Endothelial cell of umbilical vein (primary cell): ENCODE results near the gene MAPK9. TPM values are rescaled to one million over a fixed set of nuclear protein-coding genes. Genes with fewer than 3 reads are reported as not detected.

Experiments used
- BruUV-seq: library from RNA; stranded (reverse); fragments of 400-500 nt; replicated peaks from 2 replicates; lab custom pipeline; 2021; lab: Mats Ljungman, UMichigan
- CTCF ChIA-PET: fragments of 300-600, 350-600 bp; sonication (Branson Sonifier 250); formaldehyde crosslinking; loops from one replicate; lab custom pipeline; 2021; ENCODE audit warnings: antibody characterized with exemption, inconsistent platforms; lab: Charles Lee
- POLR2A ChIA-PET: fragments of 300-600, 350-600 bp; sonication (Branson Sonifier 250); formaldehyde crosslinking; loops from one replicate; lab custom pipeline; 2021; ENCODE audit warnings: antibody characterized with exemption, inconsistent platforms; lab: Charles Lee
- DNase-seq: peaks from one replicate; pipeline ENCODE4 v3.0.0-alpha.2; 2011; ENCODE audit warnings: low read depth, low spot score
- FAIRE-seq: peaks from 2 replicates; lab custom pipeline; 2011; peaks lifted over from hg19 to GRCh38; lab: Jason Lieb, UNC
- H2AFZ ChIP-seq: 2 replicates; pipeline ENCODE4 v1.6.0; 2012; ENCODE audit warnings: low read depth, low read length, control low read depth, inconsistent platforms
- H3K27ac ChIP-seq: 2 replicates; pipeline ENCODE4 v1.5.1; 2011; ENCODE audit warnings: low read depth, mild to moderate bottlenecking, control low read depth, low read length, moderate library complexity; ENCODE audit not compliant: insufficient read depth
- H3K27me3 ChIP-seq, 2 experiments: 2 replicates each; pipeline versions ENCODE4 v1.6.0 to v1.6.1; 2011; ENCODE audit warnings: low read length in 2 of 2, mixed read lengths in 1 of 2; ENCODE audit not compliant: control insufficient read depth in 2 of 2, insufficient read depth in 2 of 2
- H3K36me3 ChIP-seq, 2 experiments: 2 replicates in 1 of 2; 3 replicates in 1 of 2; pipeline ENCODE4 v1.5.1; 2011; ENCODE audit warnings: low read length in 2 of 2, mild to moderate bottlenecking in 1 of 2, moderate library complexity in 1 of 2; ENCODE audit not compliant: control insufficient read depth in 2 of 2, insufficient read depth in 2 of 2; ENCODE audit errors: extremely low read depth in 1 of 2
- H3K4me1 ChIP-seq: 3 replicates; pipeline ENCODE4 v1.5.1; 2011; ENCODE audit warnings: mild to moderate bottlenecking, low read length; ENCODE audit not compliant: control insufficient read depth, insufficient read depth; ENCODE audit errors: extremely low read depth
- H3K4me2 ChIP-seq: 2 replicates; pipeline ENCODE4 v1.6.1; 2011; ENCODE audit warnings: low read length, control low read depth, mixed read lengths; ENCODE audit not compliant: insufficient read depth
- H3K4me3 ChIP-seq, 3 experiments: fragments of 200-600 bp in 1 of 3; sonication (generic), shearing (Covaris generic) in 1 of 3; replicated peaks in 1 of 3; 2 replicates each; pipeline ENCODE4 v1.5.1; 2011 to 2016; ENCODE audit warnings: control low read depth in 3 of 3, low read length in 3 of 3, mild to moderate bottlenecking in 2 of 3, inconsistent platforms in 1 of 3, low read depth in 1 of 3, moderate library complexity in 1 of 3; ENCODE audit not compliant: insufficient read depth in 1 of 3
- H3K79me2 ChIP-seq: 2 replicates; pipeline ENCODE4 v1.6.0; 2012; ENCODE audit warnings: low read length, inconsistent platforms; ENCODE audit not compliant: control insufficient read depth, insufficient read depth
- H3K9ac ChIP-seq: replicated peaks from 2 replicates; pipeline ENCODE3; 2011; ENCODE audit warnings: low read length, control low read depth; ENCODE audit not compliant: insufficient read depth; ENCODE audit errors: extremely low read depth
- H3K9me1 ChIP-seq: replicated peaks from 3 replicates; pipeline ENCODE4 v1.6.0; 2011; ENCODE audit warnings: mild to moderate bottlenecking, low read length; ENCODE audit not compliant: control insufficient read depth, insufficient read depth; ENCODE audit errors: extremely low read depth
- H3K9me3 ChIP-seq: replicated peaks from 2 replicates; pipeline ENCODE4 v1.5.1; 2012; ENCODE audit warnings: low read length, inconsistent platforms; ENCODE audit not compliant: control insufficient read depth, insufficient read depth
- H4K20me1 ChIP-seq: replicated peaks from 2 replicates; pipeline ENCODE3; 2011; ENCODE audit warnings: mild to moderate bottlenecking, low read length; ENCODE audit not compliant: control insufficient read depth, insufficient read depth; ENCODE audit errors: extremely low read depth
- EZH2 ChIP-seq: IDR thresholded peaks from 2 replicates; pipeline ENCODE4 v1.6.1; 2012; ENCODE audit warnings: borderline replicate concordance, low read depth, mild to moderate bottlenecking, moderate library complexity, low read length, inconsistent platforms; ENCODE audit not compliant: severe bottlenecking
- FOS ChIP-seq: IDR thresholded peaks from 2 replicates; pipeline ENCODE4 v1.6.1; 2011; ENCODE audit warnings: mild to moderate bottlenecking, low read length, moderate library complexity, borderline replicate concordance; ENCODE audit not compliant: insufficient read depth
- GATA2 ChIP-seq: IDR thresholded peaks from 2 replicates; pipeline ENCODE4 v1.7.0; 2011; ENCODE audit warnings: low read depth, mild to moderate bottlenecking, moderate library complexity, mixed read lengths, low read length; ENCODE audit not compliant: insufficient read length, insufficient read depth
- JUN ChIP-seq: IDR thresholded peaks from 2 replicates; pipeline ENCODE4 v1.6.1; 2011; ENCODE audit warnings: borderline replicate concordance, low read depth; ENCODE audit not compliant: insufficient read length, insufficient read depth
- MYC ChIP-seq: IDR thresholded peaks from one replicate; pipeline ENCODE4 v1.6.1; 2011; ENCODE audit warnings: mild to moderate bottlenecking, low read depth, low read length
- POLR2A ChIP-seq: IDR thresholded peaks from 2 replicates; pipeline ENCODE4 v1.6.1; 2012; ENCODE audit warnings: low read depth, mild to moderate bottlenecking, control low read depth, low read length
- POLR2AphosphoS5 ChIP-seq: IDR thresholded peaks from 2 replicates; pipeline ENCODE4 v1.6.1; 2012; ENCODE audit warnings: low read depth, mild to moderate bottlenecking, control low read depth, low read length, moderate library complexity; ENCODE audit not compliant: insufficient read depth
- dilution Hi-C: fragments of 300-500 bp; cut with MboI; formaldehyde crosslinking; loops from one replicate; pipeline ENCODE4 v1.15.0; 2019; ENCODE audit warnings: low sequenced_read_pairs; ENCODE audit not compliant: extremely low pct_ligation_motif_present
- intact Hi-C: fragments of 100-400 bp; cut with micrococcal nuclease; formaldehyde crosslinking; loops from one replicate; pipeline ENCODE4 v1.10.0; 2022
- polyA plus RNA-seq, 4 experiments: library from polyadenylated mRNA; depleted of rRNA in 3 of 4; stranded (reverse) in 3 of 4; unstranded in 1 of 4; fragments of >200 nt; gene quantifications; 2 replicates each; pipeline versions ENCODE4 v1.2.1 to v1.2.3, GENCODE V29; 2011 to 2012; ENCODE audit warnings: missing spikeins in 1 of 4
- total RNA-seq: library from RNA; stranded (reverse); gene quantifications from 2 replicates; pipeline ENCODE4 v1.2.3, GENCODE V29; 2021
- TF ChIP-seq, protein P1 (sequence below): IDR thresholded peaks from 2 replicates; pipeline ENCODE4 v1.6.1; 2011; ENCODE audit not compliant: insufficient read depth, insufficient read length
- TF ChIP-seq, protein P2 (sequence below), 2 donors: IDR thresholded peaks; 1 replicate in 1 of 2; 2 replicates in 1 of 2; pipeline ENCODE4 v1.5.1; 2011; ENCODE audit warnings: low read length in 2 of 2, mild to moderate bottlenecking in 2 of 2, moderate library complexity in 2 of 2, control low read depth in 1 of 2, inconsistent platforms in 1 of 2, low read depth in 1 of 2; ENCODE audit not compliant: insufficient read depth in 1 of 2; ENCODE audit errors: extremely low read depth in 1 of 2

Gene MAPK9
- total and polyA plus RNA-seq, 2 donors (not counting 3 experiments of a cell fraction or from before 2014, with no cell fraction given), result 24.6 to 34.8 TPM

DNA sequence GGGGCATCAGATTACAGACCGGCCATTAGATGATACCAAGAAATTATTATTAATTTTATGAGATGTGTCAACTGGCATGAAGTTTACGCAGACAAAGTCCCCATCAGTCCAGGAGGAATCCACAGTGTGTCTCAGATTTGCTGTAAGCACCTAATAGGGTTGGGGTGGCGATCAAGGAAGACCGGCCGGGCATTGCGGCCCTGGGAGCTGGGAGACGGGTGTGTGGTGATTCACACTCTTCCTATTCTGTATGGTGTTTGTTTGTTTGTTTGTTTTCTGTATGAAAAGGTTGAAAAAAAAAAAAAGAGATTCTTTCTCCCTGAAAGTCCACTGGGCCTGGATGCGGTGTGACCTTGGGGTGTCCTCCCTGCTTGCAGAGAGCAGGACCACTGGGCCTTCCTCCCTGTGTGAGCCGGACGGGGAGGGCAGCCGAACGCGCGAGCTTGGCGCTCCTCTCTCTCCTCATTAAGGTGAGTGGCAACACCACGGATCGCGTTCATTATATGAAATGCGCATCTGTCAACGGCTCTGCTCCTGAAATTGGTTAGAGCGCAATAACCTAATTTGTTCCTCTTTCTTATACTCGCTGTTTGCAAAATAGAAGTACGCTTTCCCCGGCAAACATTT, 98.0 kb downstream of the MAPK9 start:
- Histone ChIP-seq H3K4me2 (no peak overlapping the region), H3K9me3 (no peaks in the 10 kb centered on the region), H4K20me1 (no peaks in the 10 kb centered on the region), H3K4me3 (no peak overlapping the region), H3K79me2 (no peaks in the 10 kb centered on the region), H3K9ac (no peak overlapping the region), H3K9me1 (no peaks in the 10 kb centered on the region), H3K27me3 (no peaks in the 10 kb centered on the region), H2AFZ (no peak overlapping the region), H3K36me3 (no peaks in the 10 kb centered on the region), H3K4me1 (no peaks in the 10 kb centered on the region), H3K27ac (no peak overlapping the region)
- dilution Hi-C loops (no loop called here), intact Hi-C loops (no loop called here)
- no TSS peak for BruUV-seq
- TF ChIP-seq MYC, result no peak
- no peak for TF ChIP-seq GATA2
- no peak for TF ChIP-seq POLR2A
- no peak for TF ChIP-seq EZH2
- TF ChIP-seq, protein P1, sequence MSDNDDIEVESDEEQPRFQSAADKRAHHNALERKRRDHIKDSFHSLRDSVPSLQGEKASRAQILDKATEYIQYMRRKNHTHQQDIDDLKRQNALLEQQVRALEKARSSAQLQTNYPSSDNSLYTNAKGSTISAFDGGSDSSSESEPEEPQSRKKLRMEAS, result no peak
- no peak for TF ChIP-seq JUN
- TF ChIP-seq, protein P2, sequence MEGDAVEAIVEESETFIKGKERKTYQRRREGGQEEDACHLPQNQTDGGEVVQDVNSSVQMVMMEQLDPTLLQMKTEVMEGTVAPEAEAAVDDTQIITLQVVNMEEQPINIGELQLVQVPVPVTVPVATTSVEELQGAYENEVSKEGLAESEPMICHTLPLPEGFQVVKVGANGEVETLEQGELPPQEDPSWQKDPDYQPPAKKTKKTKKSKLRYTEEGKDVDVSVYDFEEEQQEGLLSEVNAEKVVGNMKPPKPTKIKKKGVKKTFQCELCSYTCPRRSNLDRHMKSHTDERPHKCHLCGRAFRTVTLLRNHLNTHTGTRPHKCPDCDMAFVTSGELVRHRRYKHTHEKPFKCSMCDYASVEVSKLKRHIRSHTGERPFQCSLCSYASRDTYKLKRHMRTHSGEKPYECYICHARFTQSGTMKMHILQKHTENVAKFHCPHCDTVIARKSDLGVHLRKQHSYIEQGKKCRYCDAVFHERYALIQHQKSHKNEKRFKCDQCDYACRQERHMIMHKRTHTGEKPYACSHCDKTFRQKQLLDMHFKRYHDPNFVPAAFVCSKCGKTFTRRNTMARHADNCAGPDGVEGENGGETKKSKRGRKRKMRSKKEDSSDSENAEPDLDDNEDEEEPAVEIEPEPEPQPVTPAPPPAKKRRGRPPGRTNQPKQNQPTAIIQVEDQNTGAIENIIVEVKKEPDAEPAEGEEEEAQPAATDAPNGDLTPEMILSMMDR (IDR thresholded peaks at IDR 0.05; ENCODE audit: extremely low read depth in 1 of 2, insufficient read depth in 1 of 2, low read depth in 1 of 2, low read length in 2 of 2), result no peak
- TF ChIP-seq POLR2AphosphoS5, result no peak
- TF ChIP-seq FOS, result no peak
- CTCF ChIA-PET, result no interaction called here
- POLR2A ChIA-PET, result no interaction called here
- DNase-seq (no peak), FAIRE-seq (no peak)
